ENCODE measurements around the gene WDR18.

WDR18 gene

GRCh38 chr19:1042689-1043511 lies 58.8 kb downstream of the WDR18 start:
- DNase-seq (ENCODE audit: low spot score) = no peak
